OCI-LY1 (cell line): ENCODE results near the gene MC1R.

Experiments used
- EZH2 ChIP-seq: fragments of 200-600 bp; sonication (generic), shearing (Covaris generic); IDR thresholded peaks from 2 replicates; pipeline ENCODE4 v1.8.0; 2017; ENCODE audit warnings: borderline replicate concordance, mixed run types, mild to moderate bottlenecking, antibody characterized with exemption, low read length, moderate library complexity, mixed read lengths
- TF ChIP-seq, protein P1 (sequence below): fragments of 200-600 bp; sonication (generic), shearing (Covaris generic); IDR thresholded peaks from 2 replicates; pipeline ENCODE4 v1.5.1; 2017; ENCODE audit warnings: mild to moderate bottlenecking, antibody characterized with exemption, low read length, moderate library complexity, mixed read lengths

DNA sequence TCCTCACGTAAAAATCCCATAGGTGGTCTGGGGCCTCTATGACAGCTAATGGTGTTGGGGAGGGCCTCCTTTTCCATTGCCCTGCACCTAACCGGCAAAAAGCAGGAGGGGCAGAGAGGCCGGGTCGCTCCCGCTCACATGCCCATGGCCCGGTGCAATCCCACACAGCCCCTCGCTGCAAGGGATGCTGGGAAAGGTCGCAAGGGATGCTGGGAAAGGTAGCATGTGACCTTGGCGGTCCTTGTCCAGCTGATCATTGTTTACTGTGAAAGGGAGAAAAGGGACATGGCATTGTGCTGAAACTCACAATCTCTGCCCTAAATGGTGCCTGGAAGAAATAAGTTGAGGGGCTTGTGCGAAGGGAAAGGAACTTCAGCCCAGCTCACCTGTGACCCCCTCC lies 39.9 kb downstream of the MC1R start:
- TF ChIP-seq, protein P1, sequence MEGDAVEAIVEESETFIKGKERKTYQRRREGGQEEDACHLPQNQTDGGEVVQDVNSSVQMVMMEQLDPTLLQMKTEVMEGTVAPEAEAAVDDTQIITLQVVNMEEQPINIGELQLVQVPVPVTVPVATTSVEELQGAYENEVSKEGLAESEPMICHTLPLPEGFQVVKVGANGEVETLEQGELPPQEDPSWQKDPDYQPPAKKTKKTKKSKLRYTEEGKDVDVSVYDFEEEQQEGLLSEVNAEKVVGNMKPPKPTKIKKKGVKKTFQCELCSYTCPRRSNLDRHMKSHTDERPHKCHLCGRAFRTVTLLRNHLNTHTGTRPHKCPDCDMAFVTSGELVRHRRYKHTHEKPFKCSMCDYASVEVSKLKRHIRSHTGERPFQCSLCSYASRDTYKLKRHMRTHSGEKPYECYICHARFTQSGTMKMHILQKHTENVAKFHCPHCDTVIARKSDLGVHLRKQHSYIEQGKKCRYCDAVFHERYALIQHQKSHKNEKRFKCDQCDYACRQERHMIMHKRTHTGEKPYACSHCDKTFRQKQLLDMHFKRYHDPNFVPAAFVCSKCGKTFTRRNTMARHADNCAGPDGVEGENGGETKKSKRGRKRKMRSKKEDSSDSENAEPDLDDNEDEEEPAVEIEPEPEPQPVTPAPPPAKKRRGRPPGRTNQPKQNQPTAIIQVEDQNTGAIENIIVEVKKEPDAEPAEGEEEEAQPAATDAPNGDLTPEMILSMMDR = no peak
- no peak for TF ChIP-seq EZH2
